K562 (cell line): Measurements from ENCODE around the gene FXN. TPM values are rescaled to one million over a fixed set of nuclear protein-coding genes. Genes with fewer than 3 reads are reported as not detected.
"Not testable (repeated sequence)": the region's sequence is repeated elsewhere in the genome, so short reads cannot be mapped to it uniquely, and the experiment has no call there.

Experiments used
- ATAC-seq: fragments of 200-7000 bp; cut with Tn5 transposase; 3 replicates; pipeline ENCODE4 v1.9.1; 2020; ENCODE audit warnings: moderate library complexity
- BruUV-seq: library from RNA; stranded (reverse); fragments of 400-500 nt; replicated peaks from 2 replicates; lab custom pipeline; 2021; lab: Mats Ljungman, UMichigan
- CTCF ChIA-PET: fragments of 300-600 bp; formaldehyde crosslinking; extraction: SDS; loops from one replicate; lab custom pipeline; 2021; ENCODE audit warnings: low intra/inter-chr PET ratio; lab: Yijun Ruan, JAX
- POLR2A ChIA-PET: fragments of 300-600, 350-650 bp; sonication (Branson Sonifier 250); formaldehyde crosslinking; extraction: SDS; loops from one replicate; lab custom pipeline; 2021; ENCODE audit warnings: antibody characterized with exemption, inconsistent platforms; lab: Yijun Ruan, JAX
- DNase-seq, 4 experiments: peaks; one replicate each; pipeline versions ENCODE4 v3.0.0 to v3.0.0-alpha.2; 2011 to 2018; ENCODE audit warnings: low spot score in 3 of 4, mixed read lengths in 3 of 4; ENCODE audit errors: extremely low read depth in 1 of 4
- FAIRE-seq: peaks from 2 replicates; lab custom pipeline; 2011; peaks lifted over from hg19 to GRCh38; lab: Jason Lieb, UNC
- H2AFZ ChIP-seq: 2 replicates; pipeline ENCODE4 v1.6.0; 2011; ENCODE audit warnings: low read depth, low read length, control low read depth, inconsistent platforms
- H3K27ac ChIP-seq: fragments of 200-600 bp; 3 replicates; pipeline ENCODE4 v1.8.0; 2011; ENCODE audit warnings: low read depth, mild to moderate bottlenecking, control low read depth, inconsistent platforms, low read length, moderate library complexity, mixed read lengths; ENCODE audit errors: extremely low read depth
- H3K27me3 ChIP-seq, 2 experiments: fragments of 300-600 bp in 1 of 2; 2 replicates in 1 of 2; 3 replicates in 1 of 2; pipeline versions ENCODE4 v1.6.0 to v1.8.0; 2011; ENCODE audit warnings: inconsistent platforms in 2 of 2, low read length in 2 of 2, mild to moderate bottlenecking in 1 of 2, mixed read lengths in 1 of 2, moderate library complexity in 1 of 2; ENCODE audit not compliant: control insufficient read depth in 2 of 2, insufficient read depth in 2 of 2
- H3K36me3 ChIP-seq: fragments of 300-600 bp; 3 replicates; pipeline ENCODE4 v1.8.0; 2011; ENCODE audit warnings: mild to moderate bottlenecking, low read length, inconsistent platforms; ENCODE audit not compliant: control insufficient read depth, insufficient read depth
- H3K4me1 ChIP-seq, 2 experiments: fragments of 200-600 bp in 1 of 2; replicated peaks in 1 of 2; 2 replicates in 1 of 2; 3 replicates in 1 of 2; pipeline versions ENCODE4 v1.5.1 to v1.8.0; 2011; ENCODE audit warnings: inconsistent platforms in 2 of 2, low read length in 2 of 2, mild to moderate bottlenecking in 1 of 2, mixed read lengths in 1 of 2, moderate library complexity in 1 of 2; ENCODE audit not compliant: control insufficient read depth in 2 of 2, insufficient read depth in 2 of 2
- H3K4me2 ChIP-seq: 2 replicates; pipeline ENCODE4 v1.6.1; 2011; ENCODE audit warnings: low read length, control low read depth, inconsistent platforms, mixed read lengths; ENCODE audit not compliant: insufficient read depth
- H3K4me3 ChIP-seq: fragments of 200-600 bp; sonication (generic), shearing (Covaris generic); 2 replicates; pipeline ENCODE4 v1.5.1; 2016; ENCODE audit warnings: control low read depth, inconsistent platforms
- H3K79me2 ChIP-seq: fragments of 200-600 bp; 3 replicates; pipeline ENCODE4 v1.8.0; 2011; ENCODE audit warnings: low read length, inconsistent platforms; ENCODE audit not compliant: control insufficient read depth, insufficient read depth
- H3K9ac ChIP-seq, 2 experiments: 2 replicates each; pipeline versions ENCODE4 v1.6.0 to v1.6.1; 2011; ENCODE audit warnings: low read depth in 2 of 2, low read length in 2 of 2, control low read depth in 1 of 2, inconsistent platforms in 1 of 2, mild to moderate bottlenecking in 1 of 2, mixed read lengths in 1 of 2; ENCODE audit not compliant: insufficient read depth in 1 of 2
- H3K9me1 ChIP-seq: one replicate; pipeline ENCODE4 v1.6.0; 2011; ENCODE audit warnings: inconsistent platforms, mild to moderate bottlenecking, low read length, moderate library complexity; ENCODE audit not compliant: control insufficient read depth, insufficient read depth
- H3K9me3 ChIP-seq: replicated peaks from 2 replicates; pipeline ENCODE4 v1.5.1; 2011; ENCODE audit warnings: low read depth, low read length, inconsistent platforms; ENCODE audit not compliant: control insufficient read depth, insufficient read depth
- H4K20me1 ChIP-seq: replicated peaks from 2 replicates; pipeline ENCODE4 v1.6.1; 2011; ENCODE audit warnings: low read length, inconsistent platforms, mixed read lengths; ENCODE audit not compliant: control insufficient read depth, insufficient read depth
- FOXK2 ChIP-seq, 2 experiments: fragments of 450-650 bp; IDR thresholded peaks in 1 of 2; conservative IDR thresholded peaks in 1 of 2; 2 replicates each; pipeline ENCODE4 v1.6.1; 2016; ENCODE audit warnings: low read depth in 2 of 2, mild to moderate bottlenecking in 1 of 2
- KHSRP ChIP-seq: fragments of 450-650 bp; IDR thresholded peaks from 2 replicates; pipeline ENCODE4 v1.6.1; 2017
- NR0B1 ChIP-seq: fragments of 450-650 bp; IDR thresholded peaks from one replicate; pipeline ENCODE4 v1.6.1; 2018; ENCODE audit warnings: mild to moderate bottlenecking, moderate library complexity; ENCODE audit not compliant: partially characterized antibody
- WGBS: fragments of 100-300 bp; shearing (Covaris generic); methylation state at CpG from one replicate; pipeline ENCODE4 v1.1.6; 2016; ENCODE audit warnings: low coverage, mixed read lengths; ENCODE audit not compliant: insufficient coverage; ENCODE audit errors: missing lambda C conversion rate; 5-methylcytosine and 5-hydroxymethylcytosine counted together
- in situ Hi-C: fragments of 300-500 bp; cut with MboI; formaldehyde crosslinking; loops from 4 replicates; pipeline ENCODE4 v1.15.0; 2018; ENCODE audit warnings: inconsistent platforms, mixed read lengths
- intact Hi-C: fragments of 100-400 bp; cut with micrococcal nuclease; formaldehyde crosslinking; loops from 2 replicates; pipeline ENCODE4 v1.14.2; 2022
- polyA plus RNA-seq, 8 experiments: library from polyadenylated mRNA; depleted of rRNA in 4 of 8; stranded (reverse) in 5 of 8; unstranded in 3 of 8; fragments of >200 nt; fragmentation: Nextera tagmentation in 2 of 8; fragmentation: Illumina TruSeq in 1 of 8; extraction: Ambion mirVana in 2 of 8; extraction: Trizol in 1 of 8; gene quantifications; 2 replicates each; pipeline versions ENCODE4 v1.2.1 to v1.2.3, GENCODE V29; 2011 to 2014; ENCODE audit warnings: inconsistent platforms in 1 of 8, missing spikeins in 1 of 8
- total RNA-seq, 7 experiments: library from RNA; depleted of rRNA in 6 of 7; stranded (reverse); fragments of >200 nt in 6 of 7; fragmentation: Illumina TruSeq in 2 of 7; extraction: Trizol in 2 of 7; gene quantifications; 2 replicates each; pipeline versions ENCODE4 v1.2.1 to v1.2.3, GENCODE V29; 2011 to 2021; ENCODE audit warnings: low replicate concordance in 1 of 7

Gene FXN
- total and polyA plus RNA-seq, 9 of the 15 experiments (the other 6 are each of a cell fraction or from before 2014, with no cell fraction given), result 7.6 to 51.5 (median 30.3) TPM

DNA sequence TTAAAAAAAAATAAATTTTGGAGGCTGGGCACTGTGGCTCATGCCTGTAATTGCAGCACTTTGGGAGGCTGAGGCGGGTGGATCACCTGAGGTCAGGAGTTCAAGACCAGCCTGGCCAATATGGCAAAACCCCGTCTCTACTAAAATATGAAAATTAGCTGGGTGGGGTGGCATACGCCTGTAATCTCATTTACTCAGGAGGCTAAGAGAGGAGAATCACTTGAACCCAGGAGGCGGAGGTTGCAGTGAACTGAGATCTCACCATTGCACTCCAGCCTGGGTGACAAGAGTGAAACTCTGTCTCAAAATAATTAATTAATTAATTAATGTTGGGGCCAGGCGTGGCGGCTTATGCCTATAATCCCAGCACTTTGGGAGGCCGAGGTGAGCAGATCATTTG is 48.6 kb upstream of the FXN start:
- H3K36me3 ChIP-seq, intact Hi-C loops, in situ Hi-C loops, DNase-seq, H3K9me1 ChIP-seq, H3K9me3 ChIP-seq, BruUV-seq, H3K27me3 ChIP-seq, FAIRE-seq, CTCF ChIA-PET, H4K20me1 ChIP-seq, ATAC-seq, H3K4me2 ChIP-seq, H3K9ac ChIP-seq, H3K79me2 ChIP-seq, H3K27ac ChIP-seq, H2AFZ ChIP-seq, H3K4me3 ChIP-seq: not testable (repeated sequence)
- POLR2A ChIA-PET, result interaction anchor here (0.6 kb wide), 1 partner anchor 96 kb away, joined by 3 read pairs; no protein-coding TSS in a partner anchor
- 86% methylated on average over 5 of the region's 7 CpGs for WGBS
- peaks cover 2 to 21% of the 10 kb centered on the region in 2 experiments; a peak in 3 of 5 replicates for H3K4me1 ChIP-seq

DNA sequence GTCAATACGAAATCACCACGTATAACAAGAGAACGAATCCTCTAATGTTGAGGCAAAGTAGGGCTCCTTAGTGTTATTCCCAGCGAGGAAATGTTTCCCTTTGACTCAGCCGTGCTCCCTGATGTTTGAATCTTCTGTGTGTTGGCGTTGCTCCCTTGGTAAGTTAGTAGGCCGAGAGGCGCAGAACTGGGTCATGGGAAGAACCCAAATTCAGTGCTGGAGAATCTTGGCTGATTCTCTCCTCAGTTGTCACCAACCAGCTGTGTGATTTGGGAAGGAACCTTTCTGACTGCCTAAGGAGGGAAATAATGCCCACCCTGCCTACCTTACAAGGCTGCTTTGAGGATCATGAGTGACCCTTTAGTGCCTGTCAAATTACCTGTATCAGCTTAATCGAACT is 44.1 kb upstream of the FXN start:
- H3K36me3 ChIP-seq, result no peaks in the 10 kb centered on the region
- FAIRE-seq (no peak), DNase-seq (no peak), ATAC-seq (no peak)
- CTCF ChIA-PET, result no interaction called here
- no peaks in the 10 kb centered on the region for H4K20me1 ChIP-seq
- in situ Hi-C loops (no loop called here), intact Hi-C loops (no loop called here)
- H3K27ac ChIP-seq, result no peak overlapping the region
- no peaks in the 10 kb centered on the region for H3K9me3 ChIP-seq
- no peak overlapping the region for H2AFZ ChIP-seq
- H3K9me1 ChIP-seq, result no peaks in the 10 kb centered on the region
- H3K4me2 ChIP-seq, result no peak overlapping the region
- no peaks in the 10 kb centered on the region; a peak in 1 of 5 replicates for H3K4me1 ChIP-seq
- H3K79me2 ChIP-seq, result no peaks in the 10 kb centered on the region
- H3K4me3 ChIP-seq, result no peak overlapping the region
- TF ChIP-seq FOXK2 (conservative IDR thresholded peaks at IDR 0.05 in 1 of 2, IDR thresholded peaks at IDR 0.05 in 1 of 2; ENCODE audit: low read depth in 2 of 2) (no peak), KHSRP (no peak), NR0B1 (no peak)
- WGBS, result 81% methylated on average over 7 of the region's 9 CpGs
- no peak overlapping the region for H3K9ac ChIP-seq
- BruUV-seq, result no TSS peak
- POLR2A ChIA-PET, result no interaction called here
- no peaks in the 10 kb centered on the region for H3K27me3 ChIP-seq
